Activated CD8-positive, alpha-beta T cell treated with anti-CD3 and anti-CD28 coated beads for 36 hours (primary cell): ENCODE data around the gene TTC28. TPM values are rescaled to one million over a fixed set of nuclear protein-coding genes. Genes with fewer than 3 reads are reported as not detected.

Source experiments
- ATAC-seq: fragments of 200-7000 bp; cut with Tn5 transposase; one replicate; pipeline ENCODE4 v1.10.0; 2021; ENCODE audit warnings: mild to moderate bottlenecking, moderate library complexity
- CTCF ChIA-PET: fragments of 350-600 bp; sonication (Branson Sonifier 250); formaldehyde crosslinking; loops from one replicate; lab custom pipeline; 2021; ENCODE audit warnings: antibody characterized with exemption; lab: Charles Lee
- POLR2A ChIA-PET: fragments of 350-600 bp; sonication (Branson Sonifier 250); formaldehyde crosslinking; loops from one replicate; lab custom pipeline; 2021; ENCODE audit warnings: antibody characterized with exemption; lab: Charles Lee
- DNase-seq: peaks from one replicate; pipeline ENCODE4 v3.0.0-alpha.2; 2020
- H3K27ac Mint-ChIP-seq: one replicate; pipeline ENCODE4 v1.8.0; 2021; ENCODE audit warnings: mild to moderate bottlenecking, mixed read lengths
- H3K27me3 Mint-ChIP-seq: one replicate; pipeline ENCODE4 v1.8.0; 2021; ENCODE audit warnings: mixed read lengths
- H3K36me3 Mint-ChIP-seq: one replicate; pipeline ENCODE4 v1.8.0; 2021; ENCODE audit warnings: low read depth, mixed read lengths
- H3K4me1 Mint-ChIP-seq: one replicate; pipeline ENCODE4 v1.8.0; 2021; ENCODE audit warnings: low read depth, mixed read lengths
- H3K4me3 Mint-ChIP-seq: one replicate; pipeline ENCODE4 v1.8.0; 2021; ENCODE audit warnings: mild to moderate bottlenecking, moderate library complexity, mixed read lengths
- H3K9me3 Mint-ChIP-seq: one replicate; pipeline ENCODE4 v1.8.0; 2021; ENCODE audit warnings: mixed read lengths
- CTCF ChIP-seq: fragments of 200-600 bp; IDR thresholded peaks from one replicate; pipeline ENCODE4 v1.8.0; 2022; ENCODE audit warnings: antibody characterized with exemption, mild to moderate bottlenecking
- intact Hi-C: fragments of 100-400 bp; cut with micrococcal nuclease; formaldehyde crosslinking; loops from one replicate; pipeline ENCODE4 v1.10.0; 2022
- total RNA-seq, 2 experiments: library from RNA; stranded (reverse); gene quantifications; one replicate each; pipeline ENCODE4 v1.2.3, GENCODE V29; 2021

The TTC28 gene
- total RNA-seq, 2 experiments from 2014 or later: 0.58 to 1.9 TPM

GRCh38 chr22:28379951-28380350 lies 299.7 kb downstream of the TTC28 start:
- TF ChIP-seq CTCF: no peak
- CTCF ChIA-PET: interaction anchor here (1.2 kb wide), 1 partner anchor 29 kb away, joined by 4 read pairs; no protein-coding TSS in a partner anchor

DNA sequence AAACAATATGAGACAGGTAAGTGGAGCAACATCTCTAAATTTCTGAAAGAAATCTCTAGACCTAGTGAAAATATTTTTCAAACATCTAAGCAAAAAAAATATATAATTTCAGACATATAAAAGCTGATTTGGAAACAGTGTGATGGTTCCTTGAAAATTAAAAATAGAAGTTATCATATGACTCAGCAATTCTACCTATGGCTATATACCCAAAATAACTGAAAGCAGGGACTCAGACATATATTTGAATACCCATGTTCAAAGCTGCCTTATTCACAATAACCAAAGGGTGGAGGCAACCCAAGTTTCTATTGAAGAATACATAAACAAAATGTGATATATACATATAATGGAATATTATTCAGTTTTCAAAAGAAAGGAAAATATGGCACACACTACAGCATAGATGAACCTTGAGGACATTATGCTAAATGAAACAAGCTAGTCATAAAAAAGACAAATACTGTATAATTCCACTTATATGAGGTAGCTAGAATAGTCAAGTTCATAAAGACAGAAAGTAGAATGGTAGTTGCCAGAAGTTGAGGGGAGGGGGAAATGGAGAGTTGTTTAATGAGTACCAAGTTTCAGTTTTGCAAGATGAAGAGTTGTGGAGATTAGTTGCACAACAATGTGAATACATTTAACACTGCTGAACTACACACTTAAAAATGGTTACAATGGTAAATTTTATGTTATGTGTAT lies 300.4 kb downstream of the TTC28 start:
- DNase-seq (no peak), ATAC-seq (peak; percentile 20)
- Mint-ChIP-seq H3K4me1 (peaks cover 4% of the 10 kb centered on the region), H3K4me3 (no peak overlapping the region), H3K27ac (no peak overlapping the region), H3K36me3 (no peaks in the 10 kb centered on the region), H3K27me3 (no peaks in the 10 kb centered on the region), H3K9me3 (peaks cover 2% of the 10 kb centered on the region)
- CTCF ChIA-PET: interaction anchor here (1.2 kb wide), 1 partner anchor 30 kb away, joined by 4 read pairs; no protein-coding TSS in a partner anchor
- intact Hi-C loops: no loop called here
- TF ChIP-seq CTCF: no peak
- POLR2A ChIA-PET: no interaction called here

More at GRCh38 chr22:28379951-28380350, 299.7 kb downstream of the TTC28 start:
- intact Hi-C loops: no loop called here
- Mint-ChIP-seq H3K27ac (no peak overlapping the region), H3K27me3 (no peaks in the 10 kb centered on the region), H3K4me1 (peaks cover 2% of the 10 kb centered on the region), H3K4me3 (no peak overlapping the region), H3K9me3 (peaks cover 2% of the 10 kb centered on the region), H3K36me3 (no peaks in the 10 kb centered on the region)
- DNase-seq (no peak), ATAC-seq (no peak)
- POLR2A ChIA-PET: no interaction called here

- no peaks in the 10 kb centered on the region for H3K36me3 Mint-ChIP-seq
- intact Hi-C loops: no loop called here
- H3K27me3 Mint-ChIP-seq: no peaks in the 10 kb centered on the region
- no peak for ATAC-seq
- ChIA-PET POLR2A (no interaction called here), CTCF (no interaction called here)
- no peak for TF ChIP-seq CTCF
- no peak overlapping the region for H3K4me3 Mint-ChIP-seq
- peaks cover 7% of the 10 kb centered on the region for H3K4me1 Mint-ChIP-seq
- DNase-seq: no peak
- no peak overlapping the region for H3K27ac Mint-ChIP-seq
- H3K9me3 Mint-ChIP-seq: peaks cover 2% of the 10 kb centered on the region
Observed at GRCh38 chr22:28375761-28376534, 303.7 kb downstream of the TTC28 start.

DNA sequence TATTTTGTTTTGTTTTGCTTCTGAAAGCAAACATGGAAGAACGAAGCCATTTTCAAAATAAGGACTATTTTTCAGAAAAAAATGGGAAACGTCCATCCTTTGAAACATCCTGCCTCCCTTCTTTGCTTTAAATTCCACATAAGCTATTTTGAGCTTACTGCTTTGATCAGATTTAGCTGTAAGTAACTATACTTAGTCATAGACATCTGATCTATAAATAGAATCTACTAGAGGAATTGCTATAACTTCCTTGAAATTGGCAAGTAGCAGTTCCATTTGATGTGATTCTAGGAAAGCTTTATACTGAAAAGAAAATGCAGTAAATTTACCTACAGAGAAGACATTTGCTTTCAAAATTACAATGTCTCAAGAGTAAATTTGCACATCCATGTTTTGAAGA lies 305.8 kb downstream of the TTC28 start:
- intact Hi-C loops: no loop called here

More for the DNA sequence above, 305.8 kb downstream of the TTC28 start:
- TF ChIP-seq CTCF: no peak
- H3K36me3 Mint-ChIP-seq: no peaks in the 10 kb centered on the region
- ChIA-PET CTCF (no interaction called here), POLR2A (no interaction called here)
- DNase-seq (no peak), ATAC-seq (peak; percentile 20)
- H3K4me1 Mint-ChIP-seq: peaks cover 11% of the 10 kb centered on the region
- H3K9me3 Mint-ChIP-seq: peaks cover 2% of the 10 kb centered on the region
- H3K27me3 Mint-ChIP-seq: no peaks in the 10 kb centered on the region
- no peak overlapping the region for H3K4me3 Mint-ChIP-seq
- H3K27ac Mint-ChIP-seq: no peak overlapping the region
